ENCODE data around the gene TP53TG3.
"Not testable (repeated sequence)": the region's sequence is repeated elsewhere in the genome, so short reads cannot be mapped to it uniquely, and the experiment has no call there.

Gene TP53TG3

GRCh38 chr16:32676065-32676464 lies at the start of gene TP53TG3:
TP53TG3 (minus strand) TSS chr16:32676165; CDS start chr16:32676097, 68 bp downstream.
- not testable (repeated sequence) for DNase-seq

GRCh38 chr16:32650876-32651275 lies 25.1 kb downstream of the TP53TG3 start:
- not testable (repeated sequence) for DNase-seq

- DNase-seq: not testable (repeated sequence)
Measured at GRCh38 chr16:32647562-32647961, 28.4 kb downstream of the TP53TG3 start.

- not testable (repeated sequence) for DNase-seq
Measured at GRCh38 chr16:32646780-32647179, 29.2 kb downstream of the TP53TG3 start.

- DNase-seq: not testable (repeated sequence)
Measured at GRCh38 chr16:32646177-32646576, 29.8 kb downstream of the TP53TG3 start.

GRCh38 chr16:32645278-32645908 lies 30.6 kb downstream of the TP53TG3 start:
- not testable (repeated sequence) for DNase-seq

- DNase-seq: not testable (repeated sequence)
Measured at GRCh38 chr16:32644715-32645114, 31.2 kb downstream of the TP53TG3 start.

- DNase-seq: not testable (repeated sequence)
Measured at GRCh38 chr16:32637614-32638013, 38.4 kb downstream of the TP53TG3 start.

GRCh38 chr16:32632096-32632495 lies 43.9 kb downstream of the TP53TG3 start:
- DNase-seq: not testable (repeated sequence)

All from activated T-cell treated with anti-CD3 and anti-CD28 coated beads for 4 hours (primary cell).